ENCODE measurements around the gene TNRC18. TPM values are rescaled to one million over a fixed set of nuclear protein-coding genes. Genes with fewer than 3 reads are reported as not detected.

TNRC18 gene
- total and polyA plus RNA-seq, 2 experiments from 2014 or later: 3.7 to 51.8 TPM

DNA sequence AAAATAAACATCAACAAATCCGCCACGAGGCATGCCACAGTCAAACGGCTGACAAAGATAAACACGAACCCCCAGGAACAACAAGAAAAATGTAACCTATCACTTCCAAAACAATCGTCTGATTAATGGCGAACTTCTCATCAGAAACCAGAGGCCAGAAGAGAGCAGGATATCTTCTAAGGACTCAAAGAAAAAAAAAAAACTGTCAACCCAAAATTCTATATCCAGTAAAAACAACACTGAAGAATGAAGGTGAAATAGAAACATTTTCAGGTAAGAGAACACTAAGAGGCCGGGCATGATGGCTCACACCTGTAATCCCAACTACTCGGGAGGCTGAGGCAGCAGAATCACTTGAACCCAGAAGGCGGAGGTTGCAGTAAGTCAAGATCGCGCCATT is 86.6 kb downstream of the TNRC18 start:
- in situ Hi-C loops (cut with MboI): no loop called here
- Histone ChIP-seq H3K27ac (no peak overlapping the region), H3K9me3 (ENCODE audit: low read depth) (no peaks in the 10 kb centered on the region), H3K9me2 (ENCODE audit: insufficient read depth) (no peaks in the 10 kb centered on the region), H3K4me3 (no peak overlapping the region), H4K20me1 (ENCODE audit: insufficient read depth) (no peaks in the 10 kb centered on the region; the same call in 1 of the 2 replicates), H3F3A (ENCODE audit: insufficient read depth) (peaks cover 3% of the 10 kb centered on the region; the same call in 1 of the 2 replicates), H3K79me2 (ENCODE audit: insufficient read depth) (peaks cover 94% of the 10 kb centered on the region), H3K4me1 (ENCODE audit: insufficient read depth) (no peaks in the 10 kb centered on the region), H3K9ac (no peak overlapping the region), H3K36me3 (ENCODE audit: low read depth) (peaks cover 55% of the 10 kb centered on the region), H2AFZ (no peak overlapping the region), H3K4me2 (ENCODE audit: unreplicated experiment) (no peak overlapping the region), H3K27me3 (replicated peaks; ENCODE audit: insufficient read depth) (no peaks in the 10 kb centered on the region)
- TF ChIP-seq EZH2phosphoT487 (IDR thresholded peaks at IDR 0.05; ENCODE audit: insufficient read depth, low read depth): no peak
- no peak for TF ChIP-seq EZH2 (IDR thresholded peaks at IDR 0.05; ENCODE audit: insufficient read depth, poor library complexity, severe bottlenecking)
- WGBS, 2 experiments (ENCODE audit: low coverage in 1 of 2, low lambda C conversion rate in 2 of 2, missing lambda C conversion rate in 2 of 2): 96 to 97% methylated on average over 11 of the region's 11 CpGs
- no peak for DNase-seq

DNA sequence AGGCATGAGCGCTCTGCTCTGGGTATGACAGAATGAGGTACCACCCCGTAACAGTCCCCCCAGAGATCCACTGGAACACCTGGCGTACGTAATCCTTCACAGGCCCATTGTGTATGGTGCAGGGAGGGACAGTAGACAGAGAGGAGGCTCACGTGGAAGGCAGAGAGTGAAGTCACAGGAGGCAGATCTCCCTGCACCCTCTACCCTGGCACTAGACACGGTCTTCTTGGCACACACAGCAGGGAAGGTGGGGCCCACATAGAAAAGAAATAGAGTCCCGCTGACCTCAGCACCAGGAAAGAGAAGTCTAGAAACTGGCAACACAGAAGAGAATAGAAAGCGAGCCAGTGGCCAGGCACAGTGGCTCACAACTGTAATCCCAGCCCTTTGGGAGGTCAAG is 89.0 kb downstream of the TNRC18 start:
- no peak for DNase-seq
- Histone ChIP-seq H3F3A (ENCODE audit: insufficient read depth) (no peaks in the 10 kb centered on the region), H4K20me1 (ENCODE audit: insufficient read depth) (no peaks in the 10 kb centered on the region; the same call in 1 of the 2 replicates), H3K27ac (no peak overlapping the region), H3K9me2 (ENCODE audit: insufficient read depth) (no peaks in the 10 kb centered on the region), H3K9ac (no peak overlapping the region), H3K4me1 (ENCODE audit: insufficient read depth) (no peaks in the 10 kb centered on the region), H3K9me3 (ENCODE audit: low read depth) (no peaks in the 10 kb centered on the region), H3K4me2 (ENCODE audit: unreplicated experiment) (no peak overlapping the region), H3K79me2 (ENCODE audit: insufficient read depth) (peaks cover 97% of the 10 kb centered on the region), H3K27me3 (replicated peaks; ENCODE audit: insufficient read depth) (no peaks in the 10 kb centered on the region), H3K36me3 (ENCODE audit: low read depth) (peaks cover 49% of the 10 kb centered on the region), H2AFZ (no peak overlapping the region), H3K4me3 (no peak overlapping the region)
- TF ChIP-seq EZH2phosphoT487 (IDR thresholded peaks at IDR 0.05; ENCODE audit: insufficient read depth, low read depth): no peak
- TF ChIP-seq EZH2 (IDR thresholded peaks at IDR 0.05; ENCODE audit: insufficient read depth, poor library complexity, severe bottlenecking): no peak
- 80 to 81% methylated on average over 8 of the region's 8 CpGs for WGBS, 2 experiments (ENCODE audit: low coverage in 1 of 2, low lambda C conversion rate in 2 of 2, missing lambda C conversion rate in 2 of 2)
- in situ Hi-C loops (cut with MboI): no loop called here

DNA sequence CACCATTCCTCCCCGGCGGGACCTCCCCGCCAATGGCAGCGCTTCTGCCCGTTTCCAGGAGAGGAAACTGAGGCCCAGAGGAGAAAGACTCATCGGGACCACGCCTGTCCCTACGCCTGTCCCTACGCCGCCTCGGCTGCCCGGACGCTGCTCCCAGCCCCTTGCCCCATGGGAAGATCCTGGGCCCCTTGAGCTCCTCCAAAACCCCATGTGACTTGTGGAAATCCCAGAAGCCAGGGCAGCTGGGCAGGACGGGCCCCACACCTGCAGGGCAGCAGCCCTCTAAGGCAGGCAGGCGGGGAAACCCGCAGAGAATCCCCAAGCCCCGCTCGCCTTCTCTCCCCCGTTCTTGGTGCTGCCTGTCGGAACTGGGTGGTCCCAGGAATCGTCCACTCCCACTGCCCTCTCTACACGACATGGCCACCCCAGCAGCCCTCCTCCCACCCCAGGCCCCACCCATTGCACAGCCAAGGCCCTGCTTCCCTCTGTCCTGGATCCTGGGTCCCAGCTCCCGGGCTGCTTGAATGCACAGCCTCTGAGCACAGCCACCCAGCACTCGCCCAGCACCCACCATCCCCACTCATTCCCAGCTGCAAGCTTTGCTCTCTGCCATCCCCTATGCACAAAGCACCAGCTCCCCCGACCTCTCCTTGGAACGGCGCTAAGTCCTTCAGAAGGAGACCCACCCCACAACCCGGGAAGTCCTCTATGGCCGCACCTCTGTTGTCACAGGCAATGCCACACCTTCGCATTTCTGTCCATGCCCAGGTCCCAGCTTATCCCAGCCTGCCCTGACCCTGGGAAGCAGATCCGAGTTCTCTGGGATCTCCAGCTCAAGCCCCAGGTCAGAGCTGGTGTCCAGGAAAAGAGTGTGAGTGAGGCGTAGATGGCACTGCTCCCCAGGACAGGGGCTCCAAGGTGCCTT is 90.3 kb downstream of the TNRC18 start:
- Histone ChIP-seq H3K4me3 (no peak overlapping the region), H3K79me2 (ENCODE audit: insufficient read depth) (peaks cover 90% of the 10 kb centered on the region), H3K4me1 (ENCODE audit: insufficient read depth) (no peaks in the 10 kb centered on the region), H3K4me2 (ENCODE audit: unreplicated experiment) (no peak overlapping the region), H3K27ac (no peak overlapping the region), H3K9me3 (ENCODE audit: low read depth) (no peaks in the 10 kb centered on the region), H3K36me3 (ENCODE audit: low read depth) (peaks cover 41% of the 10 kb centered on the region), H3K27me3 (replicated peaks; ENCODE audit: insufficient read depth) (no peaks in the 10 kb centered on the region), H4K20me1 (ENCODE audit: insufficient read depth) (no peaks in the 10 kb centered on the region; the same call in 1 of the 2 replicates), H3K9me2 (ENCODE audit: insufficient read depth) (no peaks in the 10 kb centered on the region), H3K9ac (no peak overlapping the region), H3F3A (ENCODE audit: insufficient read depth) (no peaks in the 10 kb centered on the region), H2AFZ (no peak overlapping the region)
- DNase-seq: no peak
- in situ Hi-C loops (cut with MboI): no loop called here
- WGBS, 2 experiments (ENCODE audit: low coverage in 1 of 2, low lambda C conversion rate in 2 of 2, missing lambda C conversion rate in 2 of 2): 82 to 87% methylated on average over 22 to 32 of the region's 32 CpGs
- TF ChIP-seq EZH2phosphoT487 (IDR thresholded peaks at IDR 0.05; ENCODE audit: insufficient read depth, low read depth): no peak
- no peak for TF ChIP-seq EZH2 (IDR thresholded peaks at IDR 0.05; ENCODE audit: insufficient read depth, poor library complexity, severe bottlenecking)

DNA sequence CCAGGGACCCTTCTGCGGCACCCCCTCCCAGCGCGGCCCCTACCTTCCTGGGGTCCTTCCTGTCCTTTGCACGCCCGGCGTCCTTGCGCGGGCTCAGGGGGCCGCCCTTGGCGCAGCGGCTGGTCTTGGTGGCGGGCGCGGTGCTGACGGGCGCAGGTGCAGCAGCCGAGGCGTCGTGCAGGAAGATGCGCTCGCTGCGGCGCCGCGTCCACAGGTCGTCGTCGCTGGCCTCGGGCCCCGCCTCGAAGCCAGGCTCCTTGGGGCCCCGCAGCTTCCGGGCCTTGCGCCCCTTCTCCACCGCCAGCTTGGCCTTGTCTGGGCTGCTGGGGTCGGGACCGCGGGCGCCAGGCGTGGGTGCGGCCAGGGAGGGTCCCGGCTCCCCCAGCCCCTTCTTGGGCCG is 91.1 kb downstream of the TNRC18 start:
- Histone ChIP-seq H3K9me2 (ENCODE audit: insufficient read depth) (no peaks in the 10 kb centered on the region), H3K9ac (no peak overlapping the region), H2AFZ (no peak overlapping the region), H3K4me3 (no peak overlapping the region), H3K4me1 (ENCODE audit: insufficient read depth) (peaks cover 5% of the 10 kb centered on the region), H4K20me1 (ENCODE audit: insufficient read depth) (no peaks in the 10 kb centered on the region; the same call in 1 of the 2 replicates), H3K9me3 (ENCODE audit: low read depth) (no peaks in the 10 kb centered on the region), H3K27me3 (replicated peaks; ENCODE audit: insufficient read depth) (no peaks in the 10 kb centered on the region), H3K36me3 (ENCODE audit: low read depth) (peaks cover 33% of the 10 kb centered on the region), H3K27ac (no peak overlapping the region), H3K79me2 (ENCODE audit: insufficient read depth) (peaks cover 89% of the 10 kb centered on the region), H3F3A (ENCODE audit: insufficient read depth) (no peaks in the 10 kb centered on the region), H3K4me2 (ENCODE audit: unreplicated experiment) (no peak overlapping the region)
- DNase-seq: no peak
- no peak for TF ChIP-seq EZH2 (IDR thresholded peaks at IDR 0.05; ENCODE audit: insufficient read depth, poor library complexity, severe bottlenecking)
- no peak for TF ChIP-seq EZH2phosphoT487 (IDR thresholded peaks at IDR 0.05; ENCODE audit: insufficient read depth, low read depth)
- WGBS, 2 experiments (ENCODE audit: low coverage in 1 of 2, low lambda C conversion rate in 2 of 2, missing lambda C conversion rate in 2 of 2): 84 to 91% methylated on average over 18 to 43 of the region's 43 CpGs
- in situ Hi-C loops (cut with MboI): no loop called here

Data from GM23248 (cell line).